WI38 (cell line): Measurements from ENCODE around the gene ZFP3.
"Not testable (repeated sequence)": the region's sequence is repeated elsewhere in the genome, so short reads cannot be mapped to it uniquely, and the experiment has no call there.

Source experiments
- H3K4me3 ChIP-seq: 2 replicates; pipeline ENCODE4 v1.5.1; 2011; ENCODE audit warnings: low read depth, mild to moderate bottlenecking, control low read depth, low read length
- TF ChIP-seq, protein P1 (sequence below): IDR thresholded peaks from 2 replicates; pipeline ENCODE4 v1.5.1; 2012; ENCODE audit warnings: low read depth, mild to moderate bottlenecking, control low read depth, low read length

The ZFP3 gene

DNA sequence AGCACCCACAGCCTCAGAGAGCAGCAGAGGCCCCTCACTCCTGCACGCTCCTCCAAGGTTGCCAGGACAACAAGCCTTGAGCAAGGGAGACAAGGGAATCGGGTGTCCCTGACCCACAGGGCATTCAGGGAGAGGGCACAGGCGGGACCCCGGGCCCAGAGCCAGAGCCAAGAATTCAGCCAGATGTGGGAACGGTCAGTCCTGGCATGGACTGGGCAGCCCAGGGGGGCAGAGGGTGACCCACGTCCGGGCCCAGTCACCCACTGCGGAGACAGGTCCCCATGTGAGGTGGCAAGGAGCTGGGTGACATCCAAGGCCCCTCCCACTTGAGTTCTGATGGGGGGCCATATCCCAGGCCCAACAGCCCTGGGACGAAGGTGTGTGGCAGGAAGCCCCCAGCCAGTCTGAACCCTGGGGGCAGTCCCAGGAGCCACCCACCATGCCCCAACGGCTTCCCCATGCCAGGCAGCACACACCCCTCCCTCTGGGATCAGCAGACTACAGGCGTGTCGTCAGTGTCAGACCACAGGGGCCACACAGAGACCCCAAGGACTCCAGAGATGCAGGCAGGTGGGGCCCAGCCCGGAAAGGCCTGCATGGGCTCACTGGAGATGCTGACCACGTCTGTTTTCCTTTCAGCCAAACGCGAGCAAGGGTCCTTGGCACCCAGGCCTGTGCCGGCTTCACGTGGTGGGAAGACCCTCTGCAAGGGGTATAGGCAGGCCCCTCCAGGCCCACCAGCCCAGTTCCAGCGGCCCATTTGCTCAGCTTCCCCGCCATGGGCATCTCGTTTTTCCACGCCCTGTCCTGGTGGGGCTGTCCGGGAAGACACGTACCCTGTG is 60.6 kb downstream of the ZFP3 start:
- no peak overlapping the region for H3K4me3 ChIP-seq
- TF ChIP-seq, protein P1, sequence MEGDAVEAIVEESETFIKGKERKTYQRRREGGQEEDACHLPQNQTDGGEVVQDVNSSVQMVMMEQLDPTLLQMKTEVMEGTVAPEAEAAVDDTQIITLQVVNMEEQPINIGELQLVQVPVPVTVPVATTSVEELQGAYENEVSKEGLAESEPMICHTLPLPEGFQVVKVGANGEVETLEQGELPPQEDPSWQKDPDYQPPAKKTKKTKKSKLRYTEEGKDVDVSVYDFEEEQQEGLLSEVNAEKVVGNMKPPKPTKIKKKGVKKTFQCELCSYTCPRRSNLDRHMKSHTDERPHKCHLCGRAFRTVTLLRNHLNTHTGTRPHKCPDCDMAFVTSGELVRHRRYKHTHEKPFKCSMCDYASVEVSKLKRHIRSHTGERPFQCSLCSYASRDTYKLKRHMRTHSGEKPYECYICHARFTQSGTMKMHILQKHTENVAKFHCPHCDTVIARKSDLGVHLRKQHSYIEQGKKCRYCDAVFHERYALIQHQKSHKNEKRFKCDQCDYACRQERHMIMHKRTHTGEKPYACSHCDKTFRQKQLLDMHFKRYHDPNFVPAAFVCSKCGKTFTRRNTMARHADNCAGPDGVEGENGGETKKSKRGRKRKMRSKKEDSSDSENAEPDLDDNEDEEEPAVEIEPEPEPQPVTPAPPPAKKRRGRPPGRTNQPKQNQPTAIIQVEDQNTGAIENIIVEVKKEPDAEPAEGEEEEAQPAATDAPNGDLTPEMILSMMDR = no peak

DNA sequence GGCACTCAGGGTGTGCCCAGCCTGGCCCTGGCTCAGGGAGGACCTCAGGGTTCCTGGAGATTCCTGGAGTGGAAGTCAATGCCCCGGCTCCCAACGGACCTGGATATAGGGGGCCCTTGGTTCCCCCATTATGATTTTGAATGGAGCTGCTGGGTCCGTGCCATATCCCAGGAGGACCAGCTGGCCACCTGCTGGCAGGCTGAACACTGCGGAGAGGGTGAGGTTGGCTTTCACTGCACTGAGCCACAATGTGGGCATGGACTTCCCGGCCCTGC is 61.1 kb downstream of the ZFP3 start:
- TF ChIP-seq, protein P1 = no peak
- no peak overlapping the region for H3K4me3 ChIP-seq

DNA sequence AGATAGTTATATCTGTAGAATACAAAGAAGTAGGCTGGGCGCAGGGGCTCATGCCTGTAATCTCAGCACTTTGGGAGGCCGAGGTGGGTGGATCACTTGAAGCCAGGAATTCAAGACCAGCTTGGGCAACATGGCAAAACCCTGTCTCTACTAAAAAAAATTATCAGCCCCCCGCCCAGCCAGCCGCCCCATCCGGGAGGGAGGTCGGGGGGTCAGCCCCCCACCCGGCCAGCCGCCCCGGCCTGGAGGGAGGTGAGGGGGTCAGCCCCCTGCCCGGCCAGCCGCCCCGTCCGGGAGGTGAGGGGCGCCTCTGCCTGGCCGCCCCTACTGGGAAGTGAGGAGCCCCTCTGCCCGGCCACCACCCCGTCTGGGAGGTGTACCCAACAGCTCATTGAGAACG is 64.6 kb downstream of the ZFP3 start:
- not testable (repeated sequence) for H3K4me3 ChIP-seq
